GM19397 (cell line): ENCODE measurements around the gene SDHA.
"Not testable (repeated sequence)": the region's sequence is repeated elsewhere in the genome, so short reads cannot be mapped to it uniquely, and the experiment has no call there.

Experiments
- ATAC-seq: cut with Tn5 transposase; IDR thresholded peaks from one replicate; pipeline ENCODE4 v1.9.1; 2021; ENCODE audit warnings: mild to moderate bottlenecking, moderate library complexity; ENCODE audit not compliant: unreplicated experiment

Gene SDHA

GRCh38 chr5:251975-252374 is 33.9 kb downstream of the SDHA start:
- ATAC-seq: not testable (repeated sequence)

GRCh38 chr5:252546-252945 is 34.4 kb downstream of the SDHA start:
- no peak for ATAC-seq

GRCh38 chr5:254322-254721 is 36.2 kb downstream of the SDHA start:
- ATAC-seq: not testable (repeated sequence)

- ATAC-seq: not testable (repeated sequence)
Observed at GRCh38 chr5:255116-255515, 37.0 kb downstream of the SDHA start.

GRCh38 chr5:256347-256746 is 38.2 kb downstream of the SDHA start:
- ATAC-seq: not testable (repeated sequence)

GRCh38 chr5:257148-257547 is 39.0 kb downstream of the SDHA start:
- no peak for ATAC-seq

GRCh38 chr5:263275-263974 is 45.3 kb downstream of the SDHA start:
- ATAC-seq: not testable (repeated sequence)

- ATAC-seq: no peak
Observed at GRCh38 chr5:264338-264737, 46.2 kb downstream of the SDHA start.

- ATAC-seq: not testable (repeated sequence)
Observed at GRCh38 chr5:266311-267026, 48.3 kb downstream of the SDHA start.

- no peak for ATAC-seq
Observed at GRCh38 chr5:267716-268115, 49.6 kb downstream of the SDHA start.

GRCh38 chr5:270340-270739 is 52.2 kb downstream of the SDHA start:
- no peak for ATAC-seq

- ATAC-seq: peak; percentile 25
Observed at GRCh38 chr5:271828-272167, 53.7 kb downstream of the SDHA start.

GRCh38 chr5:273091-273490 is 55.0 kb downstream of the SDHA start:
- not testable (repeated sequence) for ATAC-seq

GRCh38 chr5:273491-273890 is 55.4 kb downstream of the SDHA start:
- ATAC-seq: not testable (repeated sequence)

- not testable (repeated sequence) for ATAC-seq
Observed at GRCh38 chr5:274346-274745, 56.2 kb downstream of the SDHA start.

- ATAC-seq: no peak
Observed at GRCh38 chr5:278646-279045, 60.5 kb downstream of the SDHA start.

- not testable (repeated sequence) for ATAC-seq
Observed at GRCh38 chr5:279051-279665, 61.0 kb downstream of the SDHA start.

GRCh38 chr5:285991-286557 is 68.0 kb downstream of the SDHA start:
- ATAC-seq: no peak

GRCh38 chr5:290200-290599 is 72.1 kb downstream of the SDHA start:
- ATAC-seq: not testable (repeated sequence)

GRCh38 chr5:291345-291744 is 73.2 kb downstream of the SDHA start:
- not testable (repeated sequence) for ATAC-seq

- ATAC-seq: not testable (repeated sequence)
Observed at GRCh38 chr5:294788-295187, 76.7 kb downstream of the SDHA start.

- not testable (repeated sequence) for ATAC-seq
Observed at GRCh38 chr5:296207-296606, 78.1 kb downstream of the SDHA start.
